Nephron progenitor cell (in vitro differentiated cells): Measurements from ENCODE around the gene METTL21C.

ENCODE experiments used
- DNase-seq: peaks from one replicate; pipeline ENCODE4 v3.0.0; 2021
- H3K27ac Mint-ChIP-seq: 2 replicates; pipeline ENCODE4 v1.8.0; 2021; ENCODE audit warnings: mild to moderate bottlenecking, moderate library complexity, mixed read lengths
- H3K27me3 Mint-ChIP-seq: 2 replicates; pipeline ENCODE4 v1.8.0; 2021; ENCODE audit warnings: mild to moderate bottlenecking, low read depth, mixed read lengths; ENCODE audit not compliant: poor library complexity
- H3K36me3 Mint-ChIP-seq: 2 replicates; pipeline ENCODE4 v1.8.0; 2021; ENCODE audit warnings: low read depth, mixed read lengths
- H3K4me1 Mint-ChIP-seq: 2 replicates; pipeline ENCODE4 v1.8.0; 2021; ENCODE audit warnings: mixed read lengths
- H3K4me3 Mint-ChIP-seq: 2 replicates; pipeline ENCODE4 v1.8.0; 2021; ENCODE audit warnings: mild to moderate bottlenecking, moderate library complexity, mixed read lengths
- H3K9me3 Mint-ChIP-seq: 2 replicates; pipeline ENCODE4 v1.8.0; 2021; ENCODE audit warnings: mild to moderate bottlenecking, moderate library complexity, mixed read lengths
- TF ChIP-seq, protein P1 (sequence below): fragments of 200-600 bp; sonication (generic); IDR thresholded peaks from 2 replicates; pipeline ENCODE4 v1.5.0; 2021; ENCODE audit warnings: antibody characterized with exemption

The METTL21C gene

DNA sequence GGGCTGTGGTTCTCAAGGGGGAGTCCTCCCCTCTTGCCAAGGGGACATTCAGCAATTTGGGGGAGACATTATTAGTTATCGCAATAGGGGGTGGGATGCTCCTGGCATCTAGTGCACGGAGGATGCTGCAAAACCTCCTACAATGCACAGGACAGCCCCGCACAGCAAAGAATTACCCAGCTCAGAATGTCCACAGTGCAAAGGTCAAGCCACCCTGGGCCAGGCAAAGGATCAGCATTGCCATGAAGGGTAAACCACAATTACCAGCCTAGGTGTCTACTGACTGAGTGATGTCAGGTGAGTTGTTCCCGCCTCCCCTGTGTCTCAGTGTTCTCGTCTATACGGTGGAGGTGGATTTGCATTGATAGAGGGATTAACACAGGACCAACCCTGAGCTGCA is 2.4 kb upstream of the METTL21C start:
- Mint-ChIP-seq H3K4me1 (peaks cover 49% of the 10 kb centered on the region), H3K27ac (no peak overlapping the region), H3K9me3 (peaks cover 24% of the 10 kb centered on the region), H3K27me3 (peaks cover 10% of the 10 kb centered on the region), H3K36me3 (peaks cover 4% of the 10 kb centered on the region), H3K4me3 (no peak overlapping the region)
- TF ChIP-seq, protein P1, sequence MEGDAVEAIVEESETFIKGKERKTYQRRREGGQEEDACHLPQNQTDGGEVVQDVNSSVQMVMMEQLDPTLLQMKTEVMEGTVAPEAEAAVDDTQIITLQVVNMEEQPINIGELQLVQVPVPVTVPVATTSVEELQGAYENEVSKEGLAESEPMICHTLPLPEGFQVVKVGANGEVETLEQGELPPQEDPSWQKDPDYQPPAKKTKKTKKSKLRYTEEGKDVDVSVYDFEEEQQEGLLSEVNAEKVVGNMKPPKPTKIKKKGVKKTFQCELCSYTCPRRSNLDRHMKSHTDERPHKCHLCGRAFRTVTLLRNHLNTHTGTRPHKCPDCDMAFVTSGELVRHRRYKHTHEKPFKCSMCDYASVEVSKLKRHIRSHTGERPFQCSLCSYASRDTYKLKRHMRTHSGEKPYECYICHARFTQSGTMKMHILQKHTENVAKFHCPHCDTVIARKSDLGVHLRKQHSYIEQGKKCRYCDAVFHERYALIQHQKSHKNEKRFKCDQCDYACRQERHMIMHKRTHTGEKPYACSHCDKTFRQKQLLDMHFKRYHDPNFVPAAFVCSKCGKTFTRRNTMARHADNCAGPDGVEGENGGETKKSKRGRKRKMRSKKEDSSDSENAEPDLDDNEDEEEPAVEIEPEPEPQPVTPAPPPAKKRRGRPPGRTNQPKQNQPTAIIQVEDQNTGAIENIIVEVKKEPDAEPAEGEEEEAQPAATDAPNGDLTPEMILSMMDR, result no peak
- DNase-seq, result no peak

DNA sequence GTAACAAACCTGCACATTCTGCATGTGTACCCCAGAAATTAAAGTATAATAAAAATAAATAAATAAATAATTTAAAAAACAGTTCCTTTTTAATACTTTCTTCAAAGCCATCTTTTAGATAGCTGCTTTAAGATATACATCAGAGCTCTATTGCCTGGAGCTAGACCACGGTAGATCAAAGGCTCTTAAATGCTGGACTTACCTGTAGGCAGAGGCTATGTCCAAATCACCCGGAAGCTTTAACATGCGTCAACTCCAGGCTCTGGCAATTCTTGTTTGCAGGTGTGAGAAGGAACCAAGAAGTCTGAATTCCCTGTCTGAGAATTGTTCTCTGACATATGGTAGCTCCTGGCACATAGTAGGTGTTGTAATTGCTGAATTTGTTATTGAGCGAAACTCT is 1.6 kb upstream of the METTL21C start:
- Mint-ChIP-seq H3K27me3 (peaks cover 10% of the 10 kb centered on the region), H3K4me1 (peaks cover 57% of the 10 kb centered on the region), H3K9me3 (peaks cover 24% of the 10 kb centered on the region), H3K27ac (no peak overlapping the region), H3K36me3 (peaks cover 4% of the 10 kb centered on the region), H3K4me3 (no peak overlapping the region)
- DNase-seq, result no peak
- TF ChIP-seq, protein P1, result no peak

DNA sequence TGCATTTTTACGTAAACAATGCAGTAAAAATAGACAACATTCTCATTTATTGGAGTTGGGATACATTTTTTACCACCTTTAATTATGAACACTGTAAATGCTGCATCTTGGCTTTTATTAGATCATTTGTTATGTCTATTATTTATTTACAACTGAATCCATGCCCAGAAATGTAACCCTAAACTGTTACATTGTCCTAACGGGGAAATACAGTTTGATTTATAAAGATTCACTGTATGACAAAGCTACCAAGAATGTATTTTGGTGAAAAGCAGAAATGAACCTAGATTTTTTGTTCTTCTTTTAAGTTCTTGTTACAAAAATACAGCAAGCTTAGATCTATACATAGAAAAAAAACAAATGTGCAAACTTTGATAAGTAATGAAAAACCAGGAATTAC is 1.1 kb downstream of the METTL21C start:
- Mint-ChIP-seq H3K4me1 (peaks cover 46% of the 10 kb centered on the region), H3K27ac (no peak overlapping the region), H3K4me3 (no peak overlapping the region), H3K27me3 (peaks cover 10% of the 10 kb centered on the region), H3K36me3 (no peaks in the 10 kb centered on the region), H3K9me3 (peaks cover 29% of the 10 kb centered on the region)
- TF ChIP-seq, protein P1, result no peak
- DNase-seq, result no peak

DNA sequence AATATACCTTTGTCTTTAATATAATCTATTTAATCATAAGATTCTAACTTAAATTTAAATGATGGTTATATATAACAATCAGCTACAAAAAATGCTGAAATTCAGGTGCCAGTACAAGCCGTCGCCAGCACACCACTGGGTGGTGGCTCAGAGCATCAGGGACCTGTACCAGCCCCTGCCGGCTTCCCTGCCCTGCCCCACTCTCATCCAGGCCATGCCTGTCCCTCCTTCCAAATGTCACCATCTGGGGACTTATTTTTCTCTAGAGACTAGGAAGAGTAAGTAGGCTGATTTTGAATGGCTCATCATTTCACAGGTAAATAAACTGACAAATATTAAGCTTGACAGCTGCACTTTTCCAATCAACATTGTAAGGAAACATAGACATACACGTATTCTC is 1.6 kb downstream of the METTL21C start:
- H3K27ac Mint-ChIP-seq, result no peak overlapping the region
- no peak overlapping the region for H3K4me3 Mint-ChIP-seq
- H3K4me1 Mint-ChIP-seq, result peaks cover 50% of the 10 kb centered on the region
- TF ChIP-seq, protein P1, result no peak
- H3K9me3 Mint-ChIP-seq, result peaks cover 24% of the 10 kb centered on the region
- DNase-seq, result no peak
- H3K36me3 Mint-ChIP-seq, result no peaks in the 10 kb centered on the region
- peaks cover 10% of the 10 kb centered on the region for H3K27me3 Mint-ChIP-seq

DNA sequence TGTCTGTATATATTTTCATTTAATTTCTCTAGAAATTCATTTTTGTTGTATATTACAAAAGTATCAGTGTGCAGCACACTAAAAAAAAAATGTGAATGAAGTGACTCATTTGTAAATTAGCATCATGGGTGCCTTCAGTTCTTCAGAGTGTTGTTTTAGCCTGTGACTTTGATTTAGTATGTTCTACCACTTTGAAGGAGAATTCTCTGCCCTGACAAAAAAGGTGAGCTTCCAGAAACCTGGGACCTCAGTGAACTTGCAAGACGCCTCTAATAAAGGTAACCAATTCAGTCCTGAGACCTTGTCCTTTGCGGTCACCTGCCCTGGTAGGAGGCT is 2.4 kb downstream of the METTL21C start:
- H3K4me1 Mint-ChIP-seq, result peaks cover 58% of the 10 kb centered on the region
- TF ChIP-seq, protein P1, result no peak
- H3K9me3 Mint-ChIP-seq, result peaks cover 19% of the 10 kb centered on the region
- peaks cover 10% of the 10 kb centered on the region for H3K27me3 Mint-ChIP-seq
- H3K36me3 Mint-ChIP-seq, result no peaks in the 10 kb centered on the region
- no peak for DNase-seq
- H3K27ac Mint-ChIP-seq, result peak overlapping the region; percentile 71
- H3K4me3 Mint-ChIP-seq, result peak overlapping the region; percentile 31

DNA sequence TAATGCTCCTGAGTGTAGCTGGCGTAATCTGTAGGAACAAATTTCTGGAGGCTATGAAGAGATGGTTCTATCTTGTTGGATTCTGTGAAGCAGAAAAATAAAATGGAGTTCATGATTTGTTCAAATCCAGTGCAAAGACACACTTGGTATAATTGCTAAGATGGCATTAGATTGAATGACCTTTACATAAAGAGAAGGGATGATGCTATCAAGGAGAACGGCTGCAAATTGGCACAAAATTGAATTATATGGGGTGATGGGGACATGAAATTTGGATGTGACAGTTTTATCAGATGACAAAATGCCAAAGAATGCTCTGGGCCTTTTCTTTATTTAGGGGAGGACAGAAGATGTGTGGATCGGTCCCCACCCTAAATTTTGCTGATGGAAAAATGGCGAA is 4.0 kb downstream of the METTL21C start:
- H3K4me3 Mint-ChIP-seq, result no peak overlapping the region
- H3K36me3 Mint-ChIP-seq, result no peaks in the 10 kb centered on the region
- peaks cover 6% of the 10 kb centered on the region for H3K27me3 Mint-ChIP-seq
- TF ChIP-seq, protein P1, result no peak
- H3K27ac Mint-ChIP-seq, result no peak overlapping the region
- no peak for DNase-seq
- H3K4me1 Mint-ChIP-seq, result peaks cover 55% of the 10 kb centered on the region
- H3K9me3 Mint-ChIP-seq, result peaks cover 13% of the 10 kb centered on the region
